Endodermal cell (in vitro differentiated cells): ENCODE data around the gene SSH2. TPM values are rescaled to one million over a fixed set of nuclear protein-coding genes. Genes with fewer than 3 reads are reported as not detected.

Experiments
- DNase-seq: peaks from one replicate; pipeline ENCODE4 v3.0.0-alpha.2; 2017
- H3K27ac ChIP-seq: 2 replicates; pipeline ENCODE4 v1.5.1; 2013; ENCODE audit warnings: mild to moderate bottlenecking, low read depth, low read length, moderate library complexity
- H3K27me3 ChIP-seq: 2 replicates; pipeline ENCODE4 v1.6.1; 2013; ENCODE audit warnings: mild to moderate bottlenecking, low read length, moderate library complexity; ENCODE audit not compliant: insufficient read depth, control insufficient read depth, poor library complexity, severe bottlenecking
- H3K36me3 ChIP-seq: 2 replicates; pipeline ENCODE4 v1.7.0; 2013; ENCODE audit warnings: mild to moderate bottlenecking, low read length, moderate library complexity; ENCODE audit not compliant: control insufficient read depth, insufficient read depth
- H3K4me1 ChIP-seq: one replicate; pipeline ENCODE4 v1.7.0; 2013; ENCODE audit warnings: low read length; ENCODE audit not compliant: control insufficient read depth, insufficient read depth
- H3K4me3 ChIP-seq: 2 replicates; pipeline ENCODE4 v1.5.1; 2013; ENCODE audit warnings: mild to moderate bottlenecking, low read length, moderate library complexity
- H3K9ac ChIP-seq: 2 replicates; pipeline ENCODE4 v1.6.1; 2013; ENCODE audit warnings: mild to moderate bottlenecking, low read length, moderate library complexity; ENCODE audit not compliant: poor library complexity, severe bottlenecking; ENCODE audit errors: extremely low read depth
- H3K9me3 ChIP-seq: 2 replicates; pipeline ENCODE4 v1.6.1; 2013; ENCODE audit warnings: mild to moderate bottlenecking, low read length, moderate library complexity; ENCODE audit not compliant: control insufficient read depth
- H3K27ac Mint-ChIP-seq: 2 replicates; pipeline ENCODE4 v1.8.0; 2020; ENCODE audit warnings: mixed read lengths
- H3K27me3 Mint-ChIP-seq: 2 replicates; pipeline ENCODE4 v1.8.0; 2021; ENCODE audit warnings: mild to moderate bottlenecking, mixed read lengths; ENCODE audit not compliant: insufficient read depth
- H3K36me3 Mint-ChIP-seq: 2 replicates; pipeline ENCODE4 v1.8.0; 2020; ENCODE audit warnings: low read depth, mixed read lengths
- H3K4me1 Mint-ChIP-seq: 2 replicates; pipeline ENCODE4 v1.8.0; 2020; ENCODE audit warnings: mixed read lengths
- H3K4me3 Mint-ChIP-seq: 2 replicates; pipeline ENCODE4 v1.8.0; 2020; ENCODE audit warnings: mild to moderate bottlenecking, moderate library complexity, mixed read lengths
- H3K9me3 Mint-ChIP-seq: 2 replicates; pipeline ENCODE4 v1.8.0; 2020; ENCODE audit warnings: mild to moderate bottlenecking, mixed read lengths
- CTCF ChIP-seq: fragments of 200-600 bp; sonication (generic); conservative IDR thresholded peaks from 2 replicates; pipeline ENCODE4 v1.5.0; 2021; ENCODE audit warnings: antibody characterized with exemption, mild to moderate bottlenecking
- WGBS, 2 experiments: methylation state at CpG; one replicate each; pipeline versions ENCODE4 v1.1.5 to v1.1.7; 2013; ENCODE audit warnings: missing lambda C conversion rate in 2 of 2, mixed read lengths in 1 of 2; ENCODE audit not compliant: insufficient coverage in 1 of 2, insufficient read length in 1 of 2; 5-methylcytosine and 5-hydroxymethylcytosine counted together
- total RNA-seq, 2 donors: library from RNA; stranded (reverse); fragmentation: NEBNext Ultra II Directional in 1 of 2; extraction: Animal tissue kit (Norgen Biotek cat#: 25700) in 1 of 2; gene quantifications; 2 replicates in 1 of 2; 3 replicates in 1 of 2; pipeline ENCODE4 v1.2.1, GENCODE V29; 2021

The SSH2 gene
- total RNA-seq, 2 donors from 2014 or later, result 11.3 to 13.5 TPM

- Mint-ChIP-seq H3K36me3 (no peaks in the 10 kb centered on the region), H3K27me3 (no peaks in the 10 kb centered on the region), H3K9me3 (no peaks in the 10 kb centered on the region), H3K4me1 (peaks cover 9% of the 10 kb centered on the region), H3K27ac (no peak overlapping the region), H3K4me3 (no peak overlapping the region)
- Histone ChIP-seq H3K27ac (no peak overlapping the region), H3K9ac (no peak overlapping the region), H3K9me3 (no peaks in the 10 kb centered on the region), H3K36me3 (no peaks in the 10 kb centered on the region), H3K27me3 (no peaks in the 10 kb centered on the region), H3K4me1 (no peaks in the 10 kb centered on the region), H3K4me3 (no peak overlapping the region)
- no peak for TF ChIP-seq CTCF
- WGBS, 2 experiments, result 75 to 88% methylated on average over 5 to 8 of the region's 8 CpGs
- no peak for DNase-seq
Observed at GRCh38 chr17:29718446-29719039, 211.5 kb downstream of the SSH2 start.

- H3K4me3 ChIP-seq, result no peak overlapping the region
- no peak for TF ChIP-seq CTCF
- H3K9me3 Mint-ChIP-seq, result no peaks in the 10 kb centered on the region
Observed at GRCh38 chr17:29717817-29718216, 212.2 kb downstream of the SSH2 start.

GRCh38 chr17:29716566-29716965 is 213.5 kb downstream of the SSH2 start:
- H3K9me3 Mint-ChIP-seq, result no peaks in the 10 kb centered on the region
- H3K4me1 Mint-ChIP-seq, result peaks cover 7% of the 10 kb centered on the region
- WGBS, 2 experiments, result 92 to 100% methylated on average over 1 to 4 of the region's 4 CpGs
- Histone ChIP-seq H3K27me3 (no peaks in the 10 kb centered on the region), H3K4me1 (no peaks in the 10 kb centered on the region), H3K9ac (no peak overlapping the region), H3K36me3 (no peaks in the 10 kb centered on the region), H3K27ac (no peak overlapping the region), H3K4me3 (no peak overlapping the region), H3K9me3 (no peaks in the 10 kb centered on the region)
- no peak for DNase-seq
- H3K36me3 Mint-ChIP-seq, result no peaks in the 10 kb centered on the region
- no peak for TF ChIP-seq CTCF
- no peak overlapping the region for H3K4me3 Mint-ChIP-seq
- H3K27ac Mint-ChIP-seq, result no peak overlapping the region
- no peaks in the 10 kb centered on the region for H3K27me3 Mint-ChIP-seq

More at GRCh38 chr17:29717817-29718216, 212.2 kb downstream of the SSH2 start:
- H3K27ac ChIP-seq, result no peak overlapping the region
- no peaks in the 10 kb centered on the region for H3K27me3 Mint-ChIP-seq
- H3K27ac Mint-ChIP-seq, result no peak overlapping the region
- H3K4me1 ChIP-seq, result no peaks in the 10 kb centered on the region
- H3K4me3 Mint-ChIP-seq, result no peak overlapping the region
- no peaks in the 10 kb centered on the region for H3K9me3 ChIP-seq
- no peak overlapping the region for H3K9ac ChIP-seq
- no peaks in the 10 kb centered on the region for H3K36me3 Mint-ChIP-seq
- no peak for DNase-seq
- peaks cover 9% of the 10 kb centered on the region for H3K4me1 Mint-ChIP-seq
- H3K27me3 ChIP-seq, result no peaks in the 10 kb centered on the region
- H3K36me3 ChIP-seq, result no peaks in the 10 kb centered on the region
